H1 (cell line): ENCODE data around the gene PSMC3IP. TPM values are rescaled to one million over a fixed set of nuclear protein-coding genes. Genes with fewer than 3 reads are reported as not detected.
"Not testable (repeated sequence)": the region's sequence is repeated elsewhere in the genome, so short reads cannot be mapped to it uniquely, and the experiment has no call there.

Source experiments
- CTCF ChIA-PET: fragments of 300-600 bp; sonication (Branson Sonifier 250); formaldehyde crosslinking; loops from one replicate; lab custom pipeline; 2021; ENCODE audit not compliant: partially characterized antibody; lab: Charles Lee
- POLR2A ChIA-PET: fragments of 300-600 bp; sonication (Branson Sonifier 250); formaldehyde crosslinking; loops from one replicate; lab custom pipeline; 2021; ENCODE audit warnings: inconsistent platforms; ENCODE audit not compliant: partially characterized antibody; lab: Charles Lee
- DNase-seq, 2 experiments: peaks; one replicate each; pipeline versions ENCODE4 v3.0.0 to v3.0.0-alpha.2; 2010 to 2022; ENCODE audit warnings: low spot score in 2 of 2, low read depth in 1 of 2, mixed read lengths in 1 of 2
- FAIRE-seq: peaks from 2 replicates; lab custom pipeline; 2011; peaks lifted over from hg19 to GRCh38; lab: Jason Lieb, UNC
- H2AFZ ChIP-seq: 2 replicates; pipeline ENCODE4 v1.8.1; 2012; ENCODE audit warnings: low read length, inconsistent platforms
- H2AK5ac ChIP-seq: 2 replicates; pipeline ENCODE4 v1.6.1; 2013; ENCODE audit warnings: low read depth, low read length
- H2BK120ac ChIP-seq: replicated peaks from 2 replicates; pipeline ENCODE3; 2013; ENCODE audit warnings: low read depth, low read length, inconsistent platforms
- H2BK12ac ChIP-seq: 2 replicates; pipeline ENCODE4 v1.6.1; 2013; ENCODE audit warnings: low read depth, low read length
- H2BK15ac ChIP-seq: 2 replicates; pipeline ENCODE4 v1.6.1; 2013; ENCODE audit warnings: low read length
- H2BK20ac ChIP-seq: 2 replicates; pipeline ENCODE4 v1.6.1; 2013; ENCODE audit warnings: low read length
- H2BK5ac ChIP-seq: 2 replicates; pipeline ENCODE4 v1.6.1; 2013; ENCODE audit warnings: low read depth, low read length
- H3K14ac ChIP-seq: 2 replicates; pipeline ENCODE4 v1.6.1; 2013; ENCODE audit warnings: inconsistent platforms; ENCODE audit not compliant: insufficient read length
- H3K18ac ChIP-seq: 2 replicates; pipeline ENCODE4 v1.6.1; 2013; ENCODE audit warnings: low read length; ENCODE audit errors: extremely low read depth
- H3K23ac ChIP-seq: 2 replicates; pipeline ENCODE4 v1.6.1; 2013; ENCODE audit warnings: inconsistent platforms; ENCODE audit not compliant: insufficient read length
- H3K23me2 ChIP-seq: 2 replicates; pipeline ENCODE4 v1.6.1; 2013; ENCODE audit warnings: low read depth, low read length
- H3K27ac ChIP-seq: 2 replicates; pipeline ENCODE4 v1.6.1; 2011; ENCODE audit warnings: low read depth, low read length, inconsistent platforms
- H3K27me3 ChIP-seq, 4 experiments: replicated peaks in 1 of 4; 1 replicate in 1 of 4; 2 replicates in 3 of 4; pipeline versions ENCODE4 v1.6.1 to v1.8.1; 2011 to 2013; ENCODE audit warnings: low read length in 3 of 4, mild to moderate bottlenecking in 3 of 4, inconsistent platforms in 2 of 4, mixed read lengths in 2 of 4, moderate library complexity in 1 of 4; ENCODE audit not compliant: control insufficient read depth in 3 of 4, insufficient read depth in 3 of 4; ENCODE audit errors: extremely low read depth in 1 of 4
- H3K36me3 ChIP-seq, 4 experiments: 2 replicates each; pipeline versions ENCODE4 v1.6.1 to v1.8.1; 2011 to 2013; ENCODE audit warnings: mild to moderate bottlenecking in 4 of 4, low read length in 3 of 4, moderate library complexity in 2 of 4, control low read depth in 1 of 4, inconsistent platforms in 1 of 4; ENCODE audit not compliant: insufficient read depth in 4 of 4, control insufficient read depth in 2 of 4
- H3K4ac ChIP-seq: replicated peaks from 2 replicates; pipeline ENCODE3; 2013; ENCODE audit warnings: low read length, low read depth, mixed read lengths, inconsistent platforms; ENCODE audit not compliant: insufficient read length
- H3K4me1 ChIP-seq, 4 experiments: replicated peaks in 1 of 4; 1 replicate in 1 of 4; 2 replicates in 3 of 4; pipeline versions ENCODE4 v1.6.1 to v1.8.1; 2011 to 2013; ENCODE audit warnings: low read length in 3 of 4, inconsistent platforms in 2 of 4, mixed read lengths in 1 of 4; ENCODE audit not compliant: insufficient read depth in 4 of 4, control insufficient read depth in 3 of 4
- H3K4me2 ChIP-seq, 2 experiments: 2 replicates each; pipeline versions ENCODE4 v1.6.1 to v1.8.1; 2011 to 2013; ENCODE audit warnings: low read depth in 2 of 2, low read length in 2 of 2, control low read depth in 1 of 2, inconsistent platforms in 1 of 2, mild to moderate bottlenecking in 1 of 2; ENCODE audit not compliant: insufficient read depth in 1 of 2
- H3K4me3 ChIP-seq, 4 experiments: fragments of 200-600, 300-600 bp in 1 of 4; sonication (generic), shearing (Covaris generic), sonication (Bioruptor Twin) in 1 of 4; 2 replicates each; pipeline versions ENCODE4 v1.5.1 to v1.8.1; 2011 to 2016; ENCODE audit warnings: low read length in 4 of 4, low read depth in 3 of 4, control low read depth in 2 of 4, inconsistent platforms in 2 of 4, mild to moderate bottlenecking in 2 of 4, mixed read lengths in 1 of 4, moderate library complexity in 1 of 4; ENCODE audit not compliant: insufficient read depth in 2 of 4; ENCODE audit errors: extremely low read depth in 1 of 4
- H3K56ac ChIP-seq: replicated peaks from 2 replicates; pipeline ENCODE3; 2013; ENCODE audit warnings: low read depth, mild to moderate bottlenecking, mixed read lengths, low read length, inconsistent platforms; ENCODE audit not compliant: insufficient read length
- H3K79me1 ChIP-seq: 2 replicates; pipeline ENCODE4 v1.6.1; 2013; ENCODE audit warnings: low read depth, low read length, control low read depth
- H3K79me2 ChIP-seq, 2 experiments: 2 replicates each; pipeline versions ENCODE4 v1.6.1 to v1.8.1; 2012 to 2013; ENCODE audit warnings: low read length in 2 of 2, mild to moderate bottlenecking in 2 of 2, inconsistent platforms in 1 of 2; ENCODE audit not compliant: insufficient read depth in 2 of 2, control insufficient read depth in 1 of 2
- H3K9ac ChIP-seq, 4 experiments: replicated peaks in 1 of 4; 1 replicate in 1 of 4; 2 replicates in 3 of 4; pipeline versions ENCODE4 v1.6.1 to v1.8.1; 2011 to 2013; ENCODE audit warnings: low read depth in 3 of 4, low read length in 3 of 4, control low read depth in 2 of 4, mild to moderate bottlenecking in 2 of 4, moderate library complexity in 2 of 4, inconsistent platforms in 1 of 4; ENCODE audit errors: extremely low read depth in 1 of 4
- H3K9me3 ChIP-seq, 2 experiments: 2 replicates each; pipeline versions ENCODE4 v1.6.1 to v1.8.1; 2012 to 2013; ENCODE audit warnings: mild to moderate bottlenecking in 2 of 2, moderate library complexity in 2 of 2, control low read depth in 1 of 2, inconsistent platforms in 1 of 2, low read depth in 1 of 2, low read length in 1 of 2, mixed read lengths in 1 of 2; ENCODE audit not compliant: insufficient read depth in 2 of 2
- H4K20me1 ChIP-seq, 2 experiments: replicated peaks in 1 of 2; 2 replicates each; pipeline versions ENCODE3 to v1.8.1; 2011 to 2013; ENCODE audit warnings: inconsistent platforms in 2 of 2, low read length in 2 of 2, mild to moderate bottlenecking in 1 of 2; ENCODE audit not compliant: insufficient read depth in 2 of 2, control insufficient read depth in 1 of 2
- H4K5ac ChIP-seq: 2 replicates; pipeline ENCODE4 v1.6.1; 2013; ENCODE audit warnings: low read length, low read depth, mixed read lengths, inconsistent platforms; ENCODE audit not compliant: insufficient read length
- H4K8ac ChIP-seq: 2 replicates; pipeline ENCODE4 v1.8.0; 2013; ENCODE audit warnings: mild to moderate bottlenecking, moderate library complexity, low read length, inconsistent platforms; ENCODE audit not compliant: insufficient read depth; ENCODE audit errors: extremely low read depth
- H4K91ac ChIP-seq: replicated peaks from 2 replicates; pipeline ENCODE3; 2013; ENCODE audit warnings: low read length, mixed read lengths, inconsistent platforms; ENCODE audit not compliant: insufficient read length
- WGBS, 2 experiments: shearing (Covaris generic) in 1 of 2; methylation state at CpG; one replicate each; pipeline versions ENCODE4 v1.1.6 to v1.1.7; 2013 to 2015; ENCODE audit warnings: low lambda C conversion rate in 2 of 2, mixed read lengths in 2 of 2, inconsistent platforms in 1 of 2, low coverage in 1 of 2, missing lambda C conversion rate in 1 of 2; ENCODE audit not compliant: insufficient replicate concordance in 2 of 2, insufficient coverage in 1 of 2, insufficient read length in 1 of 2; ENCODE audit errors: extremely low coverage in 1 of 2, missing lambda C conversion rate in 1 of 2; 5-methylcytosine and 5-hydroxymethylcytosine counted together
- polyA plus RNA-seq, 7 experiments: library from polyadenylated mRNA; depleted of rRNA in 3 of 7; stranded (reverse) in 5 of 7; unstranded in 2 of 7; fragments of >200 nt in 5 of 7; fragments of 200-250 nt in 2 of 7; gene quantifications; 1 replicate in 5 of 7; 2 replicates in 1 of 7; 4 replicates in 1 of 7; pipeline versions ENCODE4 v1.2.1 to v1.2.3, GENCODE V29; 2011 to 2013; ENCODE audit warnings: missing spikeins in 2 of 7, mixed read lengths in 2 of 7
- total RNA-seq: library from RNA; stranded (reverse); fragmentation: NEBNext Ultra II Directional; extraction: Animal tissue kit (Norgen Biotek cat#: 25700); gene quantifications from 2 replicates; pipeline ENCODE4 v1.2.1, GENCODE V29; 2021
- TF ChIP-seq, protein P1 (sequence below), 3 experiments: IDR thresholded peaks; 1 replicate in 2 of 3; 2 replicates in 1 of 3; pipeline versions ENCODE4 v1.5.1 to v1.6.1; 2011; ENCODE audit warnings: low read length in 3 of 3, mild to moderate bottlenecking in 3 of 3, inconsistent platforms in 2 of 3, low read depth in 1 of 3, moderate library complexity in 1 of 3; ENCODE audit not compliant: insufficient read depth in 1 of 3; ENCODE audit errors: control extremely low read depth in 1 of 3

PSMC3IP gene
- total and polyA plus RNA-seq, 2 of the 8 experiments (the other 6 are each of a cell fraction or from before 2014, with no cell fraction given), result 11.5 to 21.9 TPM

DNA sequence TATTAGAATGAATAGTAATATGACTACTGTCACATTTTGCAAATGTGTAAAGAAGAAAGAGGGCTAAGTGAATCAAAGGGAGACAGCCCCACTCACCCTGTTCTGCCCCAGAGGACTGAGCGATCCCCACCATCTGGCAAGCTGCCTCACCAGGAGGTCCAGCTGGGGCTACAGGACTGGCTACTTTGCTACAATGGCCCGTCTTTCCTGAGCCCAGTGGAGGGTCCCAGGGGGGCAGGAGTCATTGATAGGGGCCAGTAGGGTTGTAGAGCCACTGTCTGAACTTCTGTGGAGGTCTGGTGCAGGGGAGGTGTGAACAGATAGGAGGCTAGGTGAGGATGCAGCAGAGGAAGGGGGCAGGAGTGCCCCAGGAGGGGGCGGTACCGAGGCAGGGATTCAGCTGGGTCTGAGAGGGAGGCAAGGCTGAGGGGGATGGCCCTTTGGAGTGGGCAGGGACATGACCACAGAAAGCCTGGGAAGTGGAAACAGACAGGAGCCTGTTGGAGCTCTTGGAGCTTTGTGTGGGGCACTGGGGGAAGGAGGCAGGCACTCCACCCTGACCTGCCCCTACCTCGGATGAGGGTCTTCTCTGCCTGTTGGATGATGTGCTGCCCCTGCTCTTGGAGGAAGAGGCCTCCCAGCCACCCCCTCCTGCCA lies 21.4 kb downstream of the PSMC3IP start:
- WGBS, 2 experiments, result 42% methylated on average over 5 of the region's 5 CpGs; no CpG with 5 or more reads in 1 of the 2 experiments
- H4K5ac ChIP-seq, H3K36me3 ChIP-seq, H3K4me2 ChIP-seq, H3K14ac ChIP-seq, H2BK120ac ChIP-seq, H2AFZ ChIP-seq, H3K9ac ChIP-seq, H3K79me2 ChIP-seq, H3K27me3 ChIP-seq, H4K20me1 ChIP-seq, H4K8ac ChIP-seq, H3K79me1 ChIP-seq, H2AK5ac ChIP-seq, H2BK12ac ChIP-seq, H3K18ac ChIP-seq, H2BK15ac ChIP-seq, CTCF ChIA-PET, H3K4ac ChIP-seq, H3K23ac ChIP-seq, H3K23me2 ChIP-seq, H3K4me3 ChIP-seq, H2BK5ac ChIP-seq, H2BK20ac ChIP-seq, H3K56ac ChIP-seq, H3K27ac ChIP-seq, H3K4me1 ChIP-seq, H4K91ac ChIP-seq, H3K9me3 ChIP-seq: not testable (repeated sequence)
- FAIRE-seq (peak; percentile 87), DNase-seq (peak in 1 of 2 experiments; percentile 80)
- POLR2A ChIA-PET, result interaction anchor here (0.9 kb wide), 1 partner anchor 17 kb away, joined by 3 read pairs; no protein-coding TSS in a partner anchor
- TF ChIP-seq, protein P1, sequence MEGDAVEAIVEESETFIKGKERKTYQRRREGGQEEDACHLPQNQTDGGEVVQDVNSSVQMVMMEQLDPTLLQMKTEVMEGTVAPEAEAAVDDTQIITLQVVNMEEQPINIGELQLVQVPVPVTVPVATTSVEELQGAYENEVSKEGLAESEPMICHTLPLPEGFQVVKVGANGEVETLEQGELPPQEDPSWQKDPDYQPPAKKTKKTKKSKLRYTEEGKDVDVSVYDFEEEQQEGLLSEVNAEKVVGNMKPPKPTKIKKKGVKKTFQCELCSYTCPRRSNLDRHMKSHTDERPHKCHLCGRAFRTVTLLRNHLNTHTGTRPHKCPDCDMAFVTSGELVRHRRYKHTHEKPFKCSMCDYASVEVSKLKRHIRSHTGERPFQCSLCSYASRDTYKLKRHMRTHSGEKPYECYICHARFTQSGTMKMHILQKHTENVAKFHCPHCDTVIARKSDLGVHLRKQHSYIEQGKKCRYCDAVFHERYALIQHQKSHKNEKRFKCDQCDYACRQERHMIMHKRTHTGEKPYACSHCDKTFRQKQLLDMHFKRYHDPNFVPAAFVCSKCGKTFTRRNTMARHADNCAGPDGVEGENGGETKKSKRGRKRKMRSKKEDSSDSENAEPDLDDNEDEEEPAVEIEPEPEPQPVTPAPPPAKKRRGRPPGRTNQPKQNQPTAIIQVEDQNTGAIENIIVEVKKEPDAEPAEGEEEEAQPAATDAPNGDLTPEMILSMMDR (IDR thresholded peaks at IDR 0.05; ENCODE audit: control extremely low read depth in 1 of 3, insufficient read depth in 1 of 3, low read depth in 1 of 3, low read length in 3 of 3), result peak; percentile 4 to 37 (median 8); a peak in 2 of 4 replicates
